ENCODE results near the gene KRT24.

KRT24 gene

GRCh38 chr17:40717776-40718175 lies 14.2 kb upstream of the KRT24 start:
- no peak for TF ChIP-seq CTCF (IDR thresholded peaks at IDR 0.05; ENCODE audit: borderline replicate concordance, insufficient read depth, low read depth, low read length)
- no peak overlapping the region for H3K4me3 ChIP-seq (ENCODE audit: low read depth, low read length)

- no peak overlapping the region for H3K4me3 ChIP-seq (ENCODE audit: low read depth, low read length)
- TF ChIP-seq CTCF (IDR thresholded peaks at IDR 0.05; ENCODE audit: borderline replicate concordance, insufficient read depth, low read depth, low read length), result no peak
These were observed 10.9 kb upstream of the KRT24 start for GRCh38 chr17:40714473-40714872.

GRCh38 chr17:40707745-40708144 lies 4.2 kb upstream of the KRT24 start:
- H3K4me3 ChIP-seq (ENCODE audit: low read depth, low read length), result no peak overlapping the region
- no peak for TF ChIP-seq CTCF (IDR thresholded peaks at IDR 0.05; ENCODE audit: borderline replicate concordance, insufficient read depth, low read depth, low read length)

- no peak for TF ChIP-seq CTCF (IDR thresholded peaks at IDR 0.05; ENCODE audit: borderline replicate concordance, insufficient read depth, low read depth, low read length)
- H3K4me3 ChIP-seq (ENCODE audit: low read depth, low read length), result no peak overlapping the region
These were observed 2.0 kb upstream of the KRT24 start for GRCh38 chr17:40705584-40705983.

GRCh38 chr17:40702271-40702670 lies 1.3 kb downstream of the KRT24 start:
- TF ChIP-seq CTCF (IDR thresholded peaks at IDR 0.05; ENCODE audit: borderline replicate concordance, insufficient read depth, low read depth, low read length), result no peak
- H3K4me3 ChIP-seq (ENCODE audit: low read depth, low read length), result no peak overlapping the region

GRCh38 chr17:40699853-40700252 lies 3.7 kb downstream of the KRT24 start:
- H3K4me3 ChIP-seq (ENCODE audit: low read depth, low read length), result no peak overlapping the region
- no peak for TF ChIP-seq CTCF (IDR thresholded peaks at IDR 0.05; ENCODE audit: borderline replicate concordance, insufficient read depth, low read depth, low read length)

- no peak overlapping the region for H3K4me3 ChIP-seq (ENCODE audit: low read depth, low read length)
- TF ChIP-seq CTCF (IDR thresholded peaks at IDR 0.05; ENCODE audit: borderline replicate concordance, insufficient read depth, low read depth, low read length), result no peak
These were observed 4.2 kb downstream of the KRT24 start for GRCh38 chr17:40699371-40699770.

All from GM12875 (cell line).